ENCODE results near the gene DHCR7.

DHCR7 gene

GRCh38 chr11:71456294-71456693, 8.1 kb upstream of the DHCR7 start:
- no peak for DNase-seq

- DNase-seq, result no peak
Measured at GRCh38 chr11:71454470-71455113, 6.4 kb upstream of the DHCR7 start.

- DNase-seq, result no peak
Measured at GRCh38 chr11:71453918-71454304, 5.7 kb upstream of the DHCR7 start.

- DNase-seq, result peak; percentile 98
Measured at GRCh38 chr11:71453037-71453917, 5.1 kb upstream of the DHCR7 start, which contains the start of gene NADSYN1. Gene NADSYN1, plus strand, starts transcription at chr11:71453203. Its CDS starts 94 bp downstream, at chr11:71453297.

GRCh38 chr11:71452199-71453036, 4.2 kb upstream of the DHCR7 start:
- no peak for DNase-seq

GRCh38 chr11:71451596-71452198, 3.5 kb upstream of the DHCR7 start:
- DNase-seq, result peak; percentile 62

- DNase-seq, result no peak
Measured at GRCh38 chr11:71450939-71451338, 2.7 kb upstream of the DHCR7 start.

GRCh38 chr11:71450507-71450906, 2.3 kb upstream of the DHCR7 start:
- DNase-seq, result no peak

- peak; percentile 18 for DNase-seq
Measured at GRCh38 chr11:71449596-71449995, 1.4 kb upstream of the DHCR7 start.

- DNase-seq, result peak; percentile 79
Measured at GRCh38 chr11:71447791-71448256, 369 bp downstream of the DHCR7 start.

- peak; percentile 14 for DNase-seq
Measured at GRCh38 chr11:71446942-71447688, 1.1 kb downstream of the DHCR7 start.

- DNase-seq, result no peak
Measured at GRCh38 chr11:71446150-71446549, 2.0 kb downstream of the DHCR7 start.

- DNase-seq, result no peak
Measured at GRCh38 chr11:71444811-71445210, 3.4 kb downstream of the DHCR7 start.

- no peak for DNase-seq
Measured at GRCh38 chr11:71443736-71444445, 4.3 kb downstream of the DHCR7 start.

GRCh38 chr11:71442880-71443279, 5.3 kb downstream of the DHCR7 start:
- DNase-seq, result no peak

GRCh38 chr11:71442123-71442522, 6.1 kb downstream of the DHCR7 start:
- DNase-seq, result no peak

- no peak for DNase-seq
Measured at GRCh38 chr11:71441251-71441650, 6.9 kb downstream of the DHCR7 start.

- no peak for DNase-seq
Measured at GRCh38 chr11:71440021-71440755, 8.0 kb downstream of the DHCR7 start.

GRCh38 chr11:71438650-71439049, 9.5 kb downstream of the DHCR7 start:
- no peak for DNase-seq

- DNase-seq, result no peak
Measured at GRCh38 chr11:71437879-71438278, 10.3 kb downstream of the DHCR7 start.

- DNase-seq, result no peak
Measured at GRCh38 chr11:71437399-71437798, 10.8 kb downstream of the DHCR7 start.
